Fibroblast of gingiva (primary cell): ENCODE results near the gene KCTD13.
A peak's percentile ranks its signal among the peaks of the same experiment; 100 is the strongest.
"Not testable (repeated sequence)": the region's sequence is repeated elsewhere in the genome, so short reads cannot be mapped to it uniquely, and the experiment has no call there.

Source experiments
- DNase-seq: peaks from one replicate; pipeline ENCODE4 v3.0.0-alpha.2; 2011; ENCODE audit warnings: low read depth

KCTD13 gene, protein sequence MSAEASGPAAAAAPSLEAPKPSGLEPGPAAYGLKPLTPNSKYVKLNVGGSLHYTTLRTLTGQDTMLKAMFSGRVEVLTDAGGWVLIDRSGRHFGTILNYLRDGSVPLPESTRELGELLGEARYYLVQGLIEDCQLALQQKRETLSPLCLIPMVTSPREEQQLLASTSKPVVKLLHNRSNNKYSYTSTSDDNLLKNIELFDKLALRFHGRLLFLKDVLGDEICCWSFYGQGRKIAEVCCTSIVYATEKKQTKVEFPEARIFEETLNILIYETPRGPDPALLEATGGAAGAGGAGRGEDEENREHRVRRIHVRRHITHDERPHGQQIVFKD

DNA sequence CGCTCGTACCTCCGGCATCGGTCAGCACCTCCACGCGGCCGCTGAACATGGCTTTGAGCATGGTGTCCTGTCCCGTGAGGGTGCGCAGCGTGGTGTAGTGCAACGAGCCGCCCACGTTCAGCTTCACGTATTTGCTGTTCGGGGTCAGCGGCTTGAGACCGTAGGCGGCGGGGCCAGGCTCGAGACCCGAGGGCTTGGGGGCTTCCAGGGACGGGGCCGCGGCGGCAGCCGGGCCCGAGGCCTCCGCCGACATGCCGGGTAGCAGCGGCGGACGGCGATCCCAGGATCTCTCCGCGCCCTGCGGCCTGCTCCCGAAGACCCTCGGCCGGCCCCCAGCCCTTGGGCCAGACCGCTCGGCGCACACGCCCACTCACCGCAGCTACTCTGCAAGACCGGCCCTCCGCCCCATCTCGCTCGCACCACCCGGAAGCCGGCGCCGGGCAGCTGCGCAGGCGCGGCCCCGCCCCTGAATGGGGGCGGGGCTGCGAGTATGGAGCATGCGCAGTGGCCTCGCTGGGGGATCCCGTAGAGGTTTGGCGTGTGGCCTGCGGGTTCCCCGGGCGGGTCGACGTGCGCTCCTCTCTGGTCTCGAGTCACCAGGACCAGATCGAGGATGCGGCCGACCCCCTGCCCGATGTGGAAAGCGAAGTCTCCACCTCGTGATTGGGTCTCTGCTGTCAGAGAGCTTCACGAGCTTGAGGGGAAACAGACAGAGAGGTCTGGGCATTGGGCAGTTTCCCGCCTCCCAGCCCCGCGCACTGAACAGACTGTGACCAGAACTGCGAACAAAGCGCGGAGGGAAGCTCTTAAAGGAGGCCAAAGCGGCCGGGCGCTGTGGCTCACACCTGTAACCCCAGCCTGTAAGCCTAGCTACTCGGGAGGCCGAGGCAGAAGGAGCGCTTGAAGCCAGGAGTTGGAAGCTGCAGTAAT lies at the start of gene KCTD13:
TSS of gene KCTD13 (minus strand) at position 446 of the 930 bp plus-strand sequence. CDS start at position 253, 193 bp downstream.
- peak; percentile 63 for DNase-seq

DNA sequence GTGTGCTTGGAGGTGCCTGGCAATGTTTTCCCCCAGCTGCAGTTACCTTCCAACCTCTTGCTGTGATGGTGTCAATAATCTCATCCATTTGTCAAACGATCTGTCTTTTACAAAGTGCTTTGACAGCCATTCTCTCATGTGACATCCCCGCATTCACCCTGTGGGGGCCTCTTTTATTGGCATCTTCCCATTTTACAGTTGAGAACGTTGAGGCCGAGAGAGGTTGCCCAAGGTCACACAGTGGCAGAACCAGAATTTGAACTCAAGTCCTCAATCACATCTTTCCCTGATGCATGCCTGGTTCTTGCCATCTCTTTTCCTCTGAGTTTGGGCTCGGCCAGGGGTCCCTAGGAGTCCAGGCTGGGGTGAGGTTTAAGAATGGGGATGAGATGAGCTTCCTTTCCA lies 49.1 kb upstream of the KCTD13 start:
- DNase-seq, result no peak

DNA sequence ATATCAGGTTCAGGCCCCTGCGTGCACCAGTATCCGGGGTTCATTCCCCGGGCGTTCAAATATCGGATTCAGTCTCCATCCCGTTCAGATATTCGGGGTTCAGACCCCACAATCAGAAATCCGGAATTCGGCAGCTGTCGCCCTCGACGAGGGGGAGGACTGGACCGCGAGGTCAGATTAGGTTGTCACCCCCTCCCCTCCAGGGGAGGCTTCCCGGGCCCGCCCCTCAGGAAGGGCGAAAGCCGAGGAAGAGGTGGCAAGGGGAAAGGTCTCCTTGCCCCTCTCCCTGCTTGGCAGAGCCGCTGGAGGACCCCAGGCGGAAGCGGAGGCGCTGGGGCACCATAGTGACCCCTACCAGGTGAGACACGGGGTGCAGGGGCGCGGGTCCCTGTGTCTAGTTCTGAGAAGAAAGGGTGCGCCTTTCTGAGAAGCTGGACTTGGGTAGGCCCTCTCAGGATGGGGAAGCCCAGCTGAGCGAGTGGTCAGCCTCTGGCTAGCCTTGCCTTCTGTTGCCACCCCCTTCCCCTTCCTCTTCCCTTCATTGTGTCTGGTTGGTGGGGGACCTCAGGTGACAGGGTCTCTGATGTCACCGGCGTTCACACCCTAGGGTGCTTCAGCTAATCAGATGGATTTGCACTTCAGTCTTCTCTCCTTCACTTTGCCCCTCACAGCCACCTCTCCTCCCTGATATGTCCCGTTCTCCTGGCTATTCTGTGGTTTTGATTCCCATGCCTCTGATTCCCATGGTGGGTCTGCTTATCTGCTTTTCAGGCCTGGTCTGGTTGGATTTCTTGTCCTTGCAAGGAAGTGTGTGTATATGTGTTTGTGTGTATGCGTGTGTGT lies 48.5 kb upstream of the KCTD13 start:
- DNase-seq, result no peak

DNA sequence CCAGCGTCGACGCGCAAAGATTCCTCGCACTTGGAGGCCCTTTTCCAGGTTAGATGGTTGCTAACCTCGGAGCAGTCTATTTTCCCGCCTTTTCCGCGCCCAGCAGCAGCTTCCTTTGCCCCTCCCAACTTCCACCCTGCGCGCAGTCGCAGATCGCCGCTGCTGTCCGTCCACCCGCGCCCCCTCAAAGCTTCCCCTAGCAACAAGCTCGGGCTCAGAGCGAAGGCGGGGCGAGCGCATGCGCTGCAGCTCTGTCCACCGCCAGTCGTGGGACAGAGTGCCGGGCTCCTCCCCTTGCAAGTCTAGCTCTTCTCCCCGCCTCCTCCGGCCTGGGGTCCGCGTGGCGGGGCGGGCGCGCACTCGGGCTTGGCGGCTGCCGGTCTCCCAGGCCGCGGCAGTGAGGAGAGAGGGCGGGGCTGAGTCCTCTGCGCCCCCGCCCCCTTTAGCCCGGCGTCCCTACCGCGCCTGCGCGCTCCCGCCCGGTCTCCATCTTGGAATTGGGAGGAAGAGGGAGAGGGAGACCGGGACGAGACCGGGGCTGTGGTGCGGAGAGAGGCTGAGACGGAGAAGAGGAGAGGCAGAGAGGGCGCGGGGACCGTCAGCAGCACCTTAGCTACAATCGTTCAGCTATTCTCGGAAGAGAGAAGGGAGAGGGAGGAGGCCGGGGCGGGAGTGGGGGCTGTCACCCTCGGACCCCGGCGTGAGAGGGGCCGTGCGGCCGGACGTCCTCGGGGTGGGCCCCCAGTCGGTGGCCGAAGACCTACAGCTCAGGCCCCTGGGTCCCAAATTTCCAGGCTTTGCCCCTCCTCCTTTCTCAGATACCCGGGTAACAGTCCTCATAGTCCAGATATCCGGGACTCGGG lies 47.6 kb upstream of the KCTD13 start, which contains the start of gene TAOK2:
TSS of gene TAOK2 (plus strand) at position 485 of the 863 bp plus-strand sequence. CDS start 3,905 bp downstream, outside the sequence.
- peak; percentile 99 for DNase-seq

DNA sequence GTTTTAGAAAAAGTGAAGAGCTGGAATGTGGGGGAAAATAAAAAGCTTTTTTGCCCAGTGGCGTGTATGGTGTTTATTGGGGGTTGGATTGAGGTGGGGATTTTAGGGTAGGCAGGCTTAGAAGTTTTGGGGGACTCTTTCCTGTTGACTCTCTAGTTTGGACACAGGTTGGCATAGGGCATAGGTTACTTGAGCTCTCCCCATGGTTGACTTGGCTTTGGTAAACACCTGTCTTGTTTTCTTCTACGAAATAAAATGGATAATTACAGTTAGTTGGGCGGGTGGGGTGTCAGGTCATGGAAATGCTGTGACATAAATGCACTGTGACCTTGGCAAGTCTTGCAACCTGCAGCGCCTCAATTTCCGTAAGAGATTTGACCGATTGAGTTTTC lies 47.0 kb upstream of the KCTD13 start:
- DNase-seq, result no peak

DNA sequence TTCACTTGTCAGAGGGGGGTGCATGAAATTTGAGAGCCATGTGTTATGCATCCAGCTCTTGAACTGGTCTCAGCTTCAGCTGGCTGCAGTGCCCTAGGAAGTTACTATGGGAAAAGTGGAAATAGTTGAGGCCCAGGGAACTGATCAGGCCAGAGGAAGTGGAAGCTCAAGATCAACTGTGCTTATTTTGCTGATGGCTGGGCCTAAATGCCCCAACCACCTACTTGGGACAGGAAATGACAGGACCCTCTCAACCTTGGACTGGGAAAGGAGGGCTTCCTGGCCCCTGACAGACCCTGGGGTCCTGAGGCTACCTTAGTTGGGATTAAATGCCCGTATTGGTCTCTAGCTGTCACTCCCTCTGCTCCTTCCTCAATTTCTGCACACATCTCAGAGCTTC lies 46.5 kb upstream of the KCTD13 start:
- no peak for DNase-seq

DNA sequence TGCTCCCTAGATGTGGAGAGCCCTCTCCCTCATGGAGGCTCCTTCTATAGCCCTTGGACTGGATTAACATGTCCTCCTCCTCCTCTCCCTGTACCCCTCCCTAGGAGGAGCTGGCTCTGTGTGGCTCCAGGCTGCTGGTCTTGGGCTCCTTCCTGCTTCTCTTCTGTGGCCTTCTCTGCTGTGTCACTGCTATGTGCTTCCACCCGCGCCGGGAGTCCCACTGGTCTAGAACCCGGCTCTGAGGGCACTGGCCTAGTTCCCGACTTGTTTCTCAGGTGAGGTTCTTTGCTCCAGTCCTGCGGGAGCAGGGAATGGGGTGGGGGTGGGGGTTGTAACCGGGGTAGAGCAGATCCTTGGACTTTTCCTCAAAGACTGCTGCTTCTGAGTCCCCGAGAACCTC lies 45.3 kb upstream of the KCTD13 start:
- no peak for DNase-seq

DNA sequence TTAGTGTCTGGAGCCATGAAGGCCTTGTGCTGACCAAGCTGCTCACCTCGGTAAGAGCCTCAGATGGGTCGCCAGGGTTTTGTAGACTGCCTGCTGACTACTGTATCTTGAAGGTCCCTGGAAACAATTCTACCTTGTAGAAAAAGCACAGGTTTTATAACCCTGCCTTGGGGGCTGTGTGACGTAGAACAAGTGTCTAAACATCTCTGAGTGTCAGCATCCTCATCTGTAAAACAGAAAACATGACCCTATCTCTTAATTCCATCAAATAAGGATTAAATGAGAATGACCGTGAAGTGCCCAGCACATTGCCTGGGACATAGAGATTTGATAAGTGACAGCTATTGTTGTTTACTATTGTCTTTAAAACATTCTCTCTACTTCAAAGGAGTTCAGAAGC lies 42.2 kb upstream of the KCTD13 start:
- DNase-seq, result no peak

DNA sequence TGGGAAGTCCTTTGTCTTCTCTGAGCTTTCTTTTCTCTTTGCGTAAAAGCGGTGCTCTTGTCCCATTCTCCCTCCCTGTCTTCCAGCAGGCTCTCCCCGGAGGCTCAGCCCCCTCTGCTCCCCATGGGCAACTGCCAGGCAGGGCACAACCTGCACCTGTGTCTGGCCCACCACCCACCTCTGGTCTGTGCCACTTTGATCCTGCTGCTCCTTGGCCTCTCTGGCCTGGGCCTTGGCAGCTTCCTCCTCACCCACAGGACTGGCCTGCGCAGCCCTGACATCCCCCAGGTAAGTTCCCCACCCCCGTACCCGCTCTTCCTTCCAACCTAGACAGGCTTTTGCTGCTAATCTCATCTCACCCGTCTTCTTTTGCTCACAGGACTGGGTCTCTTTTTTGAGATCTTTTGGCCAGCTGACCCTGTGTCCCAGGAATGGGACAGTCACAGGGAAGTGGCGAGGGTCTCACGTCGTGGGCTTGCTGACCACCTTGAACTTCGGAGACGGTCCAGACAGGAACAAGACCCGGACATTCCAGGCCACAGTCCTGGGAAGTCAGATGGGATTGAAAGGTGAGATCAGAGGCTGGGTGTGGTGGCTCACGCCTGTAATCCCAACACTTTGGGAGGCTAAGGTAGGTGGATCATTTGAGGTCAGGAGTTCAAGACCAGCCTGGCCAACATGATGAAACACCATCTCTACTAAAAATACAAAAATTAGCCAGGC lies 37.2 kb upstream of the KCTD13 start:
- DNase-seq, result no peak

DNA sequence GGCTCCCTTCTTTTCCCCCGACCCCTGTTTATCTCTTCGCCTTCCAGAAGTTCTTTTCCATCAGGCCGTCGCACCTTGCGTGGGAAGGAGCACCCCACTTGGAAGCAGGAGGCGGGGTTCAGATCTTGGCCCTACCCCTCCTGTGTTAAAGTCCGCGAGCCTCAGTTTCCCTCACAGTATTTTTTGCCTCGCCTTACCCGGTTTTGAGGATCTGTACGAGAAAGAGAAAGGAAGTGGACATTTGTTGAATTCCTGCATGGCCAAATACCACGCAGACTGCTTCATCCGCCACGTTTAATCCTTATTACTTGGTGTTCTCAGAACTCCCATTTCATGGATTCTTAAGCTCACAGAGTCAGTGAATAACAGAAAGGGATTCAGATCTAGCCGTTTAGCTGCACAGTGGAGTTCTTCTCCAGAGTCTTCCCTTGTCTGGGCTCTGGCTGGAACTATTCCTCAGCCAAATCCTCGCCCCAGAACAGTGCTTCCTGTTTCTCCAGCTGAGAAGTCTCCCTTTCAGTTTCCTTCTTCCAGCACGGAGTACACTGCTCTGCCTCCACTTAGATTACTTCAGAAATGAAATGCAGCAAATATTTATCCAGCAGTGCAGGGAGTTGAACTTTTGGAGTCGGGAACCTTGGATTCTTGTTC lies 36.4 kb upstream of the KCTD13 start:
- DNase-seq, result peak; percentile 23

DNA sequence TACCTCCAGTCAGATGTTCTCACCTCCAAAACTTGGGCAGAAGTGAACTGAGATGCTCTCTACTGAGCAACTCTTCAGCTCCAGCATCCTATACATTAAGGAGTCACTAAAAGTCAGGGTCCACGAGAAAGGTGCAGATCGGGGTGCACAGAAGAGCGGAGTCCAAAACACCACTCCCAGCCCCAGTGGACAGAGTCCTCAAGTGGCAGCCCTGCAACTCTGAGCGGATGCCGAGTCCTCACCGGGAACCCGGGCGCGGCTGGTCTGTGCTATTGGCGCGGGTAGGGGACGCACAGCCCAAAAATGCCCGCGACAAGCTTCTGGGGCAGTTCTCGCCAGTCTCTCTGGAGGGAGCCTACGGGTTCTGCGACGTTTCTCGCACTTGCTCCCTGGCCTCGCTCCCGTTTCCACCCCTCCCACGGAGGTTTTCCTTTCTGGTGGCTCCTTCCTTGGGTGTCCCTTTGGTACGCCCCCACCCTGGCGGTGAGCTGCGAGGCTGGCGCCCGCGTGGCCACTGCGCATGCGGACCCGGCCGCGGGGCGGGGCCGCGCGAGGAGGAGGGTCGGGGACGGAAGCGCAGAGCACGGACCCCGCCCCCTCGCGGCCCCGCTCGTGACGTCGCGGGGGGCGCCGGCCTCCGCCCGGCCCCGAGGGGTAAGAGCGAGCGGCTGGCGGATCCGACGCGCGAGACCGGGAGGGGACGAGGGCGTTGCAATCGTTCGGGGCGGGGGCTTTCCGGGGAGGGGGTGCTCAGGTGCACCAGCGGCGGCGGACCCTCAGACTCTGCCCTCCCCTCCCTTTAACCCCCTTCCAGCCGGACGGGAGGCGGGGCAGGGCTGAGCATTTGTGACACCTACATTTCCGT lies 35.7 kb upstream of the KCTD13 start, which contains the start of gene TMEM219:
TSS of gene TMEM219 (plus strand) at position 601 of the 865 bp plus-strand sequence. CDS start 1,065 bp downstream, outside the sequence.
- peak; percentile 88 for DNase-seq

DNA sequence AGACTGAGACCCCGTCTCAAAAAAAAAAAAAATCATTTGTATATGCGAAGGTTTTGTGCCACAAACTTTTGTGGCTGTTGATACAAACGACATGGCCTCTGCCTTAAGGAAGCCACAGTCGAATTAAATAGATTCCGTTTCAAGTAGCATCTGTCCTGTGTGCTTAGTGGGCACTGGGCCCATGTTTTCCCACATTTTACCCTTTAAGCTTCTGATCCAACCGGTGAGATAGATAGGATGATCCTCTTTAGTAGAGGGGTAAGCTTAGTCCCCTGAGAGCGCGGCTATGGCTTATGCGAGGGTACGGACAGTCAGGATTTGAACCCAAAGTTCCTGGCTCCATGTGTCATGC lies 35.1 kb upstream of the KCTD13 start:
- DNase-seq, result no peak

DNA sequence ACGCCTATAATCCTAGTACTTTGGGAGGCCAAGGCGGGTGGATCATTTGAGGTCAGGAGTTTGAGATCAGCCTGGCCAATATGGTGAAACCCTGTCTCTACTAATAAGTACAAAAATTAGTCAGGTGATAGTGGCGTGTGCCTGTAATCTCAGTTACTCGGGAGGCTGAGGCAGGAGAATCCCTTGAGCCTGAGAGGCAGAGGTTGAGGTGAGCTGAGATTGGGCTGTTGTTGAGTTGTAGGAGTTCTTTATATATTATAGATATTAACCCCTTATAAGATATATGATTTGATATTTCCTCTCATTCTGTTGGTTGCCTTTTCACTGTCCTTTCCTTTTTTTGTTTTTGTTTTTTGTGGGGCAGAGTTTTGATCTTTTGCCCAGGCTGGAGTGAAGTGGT lies 33.8 kb upstream of the KCTD13 start:
- DNase-seq, result not testable (repeated sequence)

DNA sequence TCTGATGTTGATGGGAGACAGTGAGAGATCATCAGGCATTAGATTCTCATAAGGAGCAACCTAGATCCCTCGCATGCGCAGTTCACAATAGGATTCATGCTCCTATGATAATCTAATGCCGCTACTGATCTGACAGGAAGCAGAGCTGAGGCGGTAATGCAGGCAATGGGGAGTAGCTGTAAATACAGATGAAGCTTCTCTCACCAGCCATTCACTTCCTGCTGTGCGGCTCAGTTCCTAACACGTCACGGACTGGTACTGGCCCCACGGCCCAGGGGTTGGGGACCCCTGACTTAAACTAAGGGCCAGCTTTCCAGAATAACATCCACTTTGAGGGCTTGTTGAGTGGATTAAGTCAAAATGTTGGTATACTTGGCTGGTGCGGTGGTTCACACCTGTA lies 33.3 kb upstream of the KCTD13 start:
- no peak for DNase-seq

DNA sequence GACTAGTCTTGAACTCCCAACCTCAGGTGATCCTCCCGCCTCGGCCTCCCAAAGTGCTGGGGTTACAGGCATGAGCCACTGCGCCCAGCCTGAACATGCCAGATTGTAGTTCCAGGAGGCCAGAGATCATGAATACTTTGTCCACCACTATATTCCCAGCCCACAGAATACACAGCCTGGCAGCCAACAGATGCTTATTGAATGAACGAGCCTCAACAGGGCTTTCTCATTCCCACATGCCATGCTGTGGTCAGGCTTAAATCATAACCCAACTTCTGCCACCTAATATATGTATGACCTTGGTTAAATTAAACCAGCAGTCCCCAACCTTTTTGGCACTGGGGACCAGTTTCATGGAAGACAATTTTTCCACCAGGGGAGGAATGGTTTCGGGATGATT lies 32.7 kb upstream of the KCTD13 start:
- no peak for DNase-seq

DNA sequence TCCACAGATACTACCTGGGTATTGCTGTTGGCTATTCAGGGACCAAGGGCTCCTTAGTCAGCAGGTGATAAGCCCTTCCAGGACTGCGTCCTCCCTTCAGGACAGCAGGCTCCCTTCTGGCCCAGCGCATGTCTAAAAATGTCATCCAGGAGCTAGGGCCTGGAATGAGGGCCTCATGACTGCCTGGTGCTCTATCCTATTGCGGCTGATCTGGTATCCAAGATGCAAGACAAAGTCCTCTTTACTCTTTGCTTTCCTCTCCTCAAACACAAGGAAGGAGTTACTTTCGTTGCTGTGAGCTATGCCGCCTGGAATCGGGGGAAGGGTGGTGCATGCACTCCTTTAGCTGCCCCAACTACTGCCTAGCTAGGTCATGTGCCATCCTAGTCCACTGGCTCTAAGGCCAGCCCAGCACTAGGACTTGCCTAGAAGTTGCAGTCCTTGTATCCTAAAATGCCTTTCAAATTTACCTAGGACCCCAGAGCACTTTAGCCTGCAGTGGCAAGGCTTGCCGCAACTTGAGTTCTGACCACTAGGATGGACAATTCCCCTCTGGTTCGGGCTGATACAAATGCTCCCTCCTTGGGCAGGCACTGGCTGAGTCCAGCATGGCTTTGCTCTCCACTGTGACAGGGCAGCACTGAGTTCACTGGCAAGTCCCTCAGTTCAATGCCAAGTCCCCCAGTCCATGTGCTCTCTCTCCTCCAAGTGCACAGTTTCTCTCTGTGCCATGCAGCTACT lies 25.8 kb upstream of the KCTD13 start:
- DNase-seq, result no peak

DNA sequence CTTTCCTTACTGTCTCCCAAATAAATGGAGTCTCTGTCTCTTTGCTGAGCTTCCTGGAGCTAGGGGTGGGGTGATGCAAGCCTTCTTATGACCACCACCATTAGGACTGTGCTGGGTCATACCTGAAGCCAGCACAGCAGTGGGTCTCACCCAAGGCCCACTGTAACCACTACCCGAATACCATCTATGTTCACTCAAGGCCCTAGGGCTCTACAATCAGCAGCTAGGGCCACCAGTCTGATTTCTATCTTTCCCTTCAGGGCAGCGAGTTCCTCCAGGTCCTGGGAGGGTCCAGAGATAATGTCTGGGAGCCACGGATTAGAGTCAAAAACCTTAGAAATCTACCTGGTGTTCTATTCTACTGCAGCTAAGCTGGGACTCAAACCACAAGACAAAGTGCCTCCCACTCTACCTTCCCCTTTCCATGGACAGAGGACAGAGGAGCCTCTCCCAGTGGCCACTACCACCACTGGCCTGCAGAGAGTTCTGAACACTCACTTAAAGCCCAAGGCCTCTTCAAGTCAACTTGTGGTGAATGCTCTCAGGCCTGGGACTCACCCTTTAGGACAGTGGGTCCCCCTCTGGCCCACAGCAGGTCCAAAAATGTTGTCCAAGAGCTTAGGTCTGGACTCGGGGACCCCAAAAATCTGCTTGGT lies 24.9 kb upstream of the KCTD13 start:
- DNase-seq, result no peak

DNA sequence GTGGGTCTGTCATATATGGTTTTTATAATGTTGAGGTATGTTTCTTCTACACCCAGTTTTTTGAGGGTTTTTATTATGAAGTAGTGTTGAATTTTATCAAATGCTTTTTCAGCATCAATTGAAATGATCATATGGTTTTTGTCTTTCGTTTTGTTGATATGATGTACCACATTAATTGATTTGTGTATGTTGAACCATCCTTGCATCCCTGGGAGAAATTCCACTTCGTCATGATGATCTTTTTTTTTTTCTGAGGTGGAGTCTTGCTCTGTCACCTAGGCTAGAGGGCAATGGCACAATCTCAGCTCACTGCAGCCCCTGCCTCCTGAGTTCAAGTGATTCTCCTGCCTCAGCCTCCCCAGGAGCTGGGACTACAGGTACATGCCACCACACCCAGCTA lies 21.9 kb upstream of the KCTD13 start:
- no peak for DNase-seq
